ENCODE data around the gene EMILIN2.

GRCh38 chr18:2825613-2826175 is 21.1 kb upstream of the EMILIN2 start:
- TF ChIP-seq, protein P1, sequence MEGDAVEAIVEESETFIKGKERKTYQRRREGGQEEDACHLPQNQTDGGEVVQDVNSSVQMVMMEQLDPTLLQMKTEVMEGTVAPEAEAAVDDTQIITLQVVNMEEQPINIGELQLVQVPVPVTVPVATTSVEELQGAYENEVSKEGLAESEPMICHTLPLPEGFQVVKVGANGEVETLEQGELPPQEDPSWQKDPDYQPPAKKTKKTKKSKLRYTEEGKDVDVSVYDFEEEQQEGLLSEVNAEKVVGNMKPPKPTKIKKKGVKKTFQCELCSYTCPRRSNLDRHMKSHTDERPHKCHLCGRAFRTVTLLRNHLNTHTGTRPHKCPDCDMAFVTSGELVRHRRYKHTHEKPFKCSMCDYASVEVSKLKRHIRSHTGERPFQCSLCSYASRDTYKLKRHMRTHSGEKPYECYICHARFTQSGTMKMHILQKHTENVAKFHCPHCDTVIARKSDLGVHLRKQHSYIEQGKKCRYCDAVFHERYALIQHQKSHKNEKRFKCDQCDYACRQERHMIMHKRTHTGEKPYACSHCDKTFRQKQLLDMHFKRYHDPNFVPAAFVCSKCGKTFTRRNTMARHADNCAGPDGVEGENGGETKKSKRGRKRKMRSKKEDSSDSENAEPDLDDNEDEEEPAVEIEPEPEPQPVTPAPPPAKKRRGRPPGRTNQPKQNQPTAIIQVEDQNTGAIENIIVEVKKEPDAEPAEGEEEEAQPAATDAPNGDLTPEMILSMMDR (IDR thresholded peaks at IDR 0.05; ENCODE audit: insufficient read depth, low read depth, low read length) = no peak
- no peak for TF ChIP-seq EZH2 (IDR thresholded peaks at IDR 0.05; ENCODE audit: insufficient read depth, low read length)

Data from astrocyte (in vitro differentiated cells and primary cell).